HG02642 (cell line): ENCODE measurements around the gene PADI1.

Experiments
- ATAC-seq: cut with Tn5 transposase; IDR thresholded peaks from one replicate; pipeline ENCODE4 v1.9.1; 2021; ENCODE audit warnings: mild to moderate bottlenecking; ENCODE audit not compliant: unreplicated experiment, poor library complexity

PADI1 gene

GRCh38 chr1:17195731-17196130 lies 9.2 kb upstream of the PADI1 start:
- ATAC-seq: no peak

DNA sequence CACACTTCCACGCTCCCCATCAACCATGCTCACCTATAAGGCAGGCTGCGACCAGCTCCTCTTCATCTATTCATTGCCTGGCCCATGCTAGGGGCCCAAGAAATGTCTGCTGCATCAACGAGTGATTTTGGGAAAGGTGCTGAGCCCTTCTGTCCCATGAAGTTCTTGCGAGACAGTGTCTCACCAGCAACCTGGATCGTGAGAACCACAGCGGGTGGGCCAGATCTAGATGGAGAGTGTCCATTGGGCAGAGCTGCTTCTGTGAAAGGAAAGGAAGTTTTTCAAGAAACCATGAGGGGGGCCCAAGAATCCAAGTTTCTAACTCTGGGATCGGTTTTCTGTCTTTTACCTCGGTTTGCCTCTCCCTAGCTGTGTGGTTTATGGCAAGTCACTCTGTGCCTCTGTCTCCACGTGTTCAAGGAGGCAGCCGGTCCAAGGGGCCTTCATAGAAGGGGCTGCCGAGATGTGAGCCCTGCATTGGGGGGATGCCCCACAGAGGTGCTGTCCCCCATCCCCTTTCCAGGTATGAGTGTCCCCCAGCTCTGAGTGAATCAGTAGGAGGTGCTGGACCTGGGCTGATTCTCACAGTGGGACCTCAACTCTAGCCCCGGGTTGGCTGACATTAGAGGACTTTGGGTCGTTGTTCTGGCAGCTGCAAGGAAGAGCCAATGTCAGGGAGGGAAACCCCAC lies 8.3 kb upstream of the PADI1 start:
- ATAC-seq: no peak

DNA sequence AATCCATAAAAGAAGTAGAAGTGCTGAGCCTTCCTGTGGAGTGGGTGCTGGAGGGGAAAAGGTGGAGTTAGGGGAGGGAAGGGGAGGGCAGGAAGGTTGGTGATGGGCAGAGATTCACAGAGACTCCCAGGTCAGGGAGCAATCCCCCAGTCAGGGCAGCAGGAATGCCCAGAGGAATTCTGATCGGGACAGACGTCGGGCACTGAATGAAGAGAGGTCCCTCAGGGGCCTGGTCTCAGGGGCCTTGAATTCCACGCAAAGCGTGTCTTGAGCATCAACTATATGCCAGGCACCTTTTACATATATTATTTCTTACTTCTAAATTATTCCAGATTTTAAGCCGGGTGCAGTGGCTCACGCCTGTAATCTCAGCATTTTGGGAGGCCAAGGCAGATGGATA lies 7.2 kb upstream of the PADI1 start:
- no peak for ATAC-seq

- ATAC-seq: no peak
Observed at GRCh38 chr1:17198476-17199258, 6.3 kb upstream of the PADI1 start.

- ATAC-seq: no peak
Observed at GRCh38 chr1:17199267-17200044, 5.5 kb upstream of the PADI1 start.

- no peak for ATAC-seq
Observed at GRCh38 chr1:17200246-17200645, 4.7 kb upstream of the PADI1 start.

DNA sequence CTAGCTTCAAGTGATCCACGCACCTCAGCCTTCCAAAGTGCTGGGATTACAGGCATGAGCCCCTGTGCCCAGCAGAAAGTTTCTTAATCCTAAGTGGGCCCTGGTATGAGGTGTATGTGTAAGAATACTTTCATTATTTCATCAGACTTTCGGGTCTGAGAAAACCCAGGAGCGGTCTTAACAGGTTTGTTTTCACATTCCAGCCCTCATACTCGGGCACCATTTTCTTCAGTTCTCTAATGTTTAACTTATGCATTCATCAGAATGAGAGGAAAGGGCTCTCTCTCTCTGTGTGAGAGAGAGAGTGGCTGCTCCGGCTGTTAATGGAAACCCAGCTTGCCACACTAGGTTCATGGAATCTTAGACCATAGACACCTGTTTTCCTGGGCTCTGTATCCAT lies 4.2 kb upstream of the PADI1 start:
- no peak for ATAC-seq

- ATAC-seq: no peak
Observed at GRCh38 chr1:17201201-17202021, 3.5 kb upstream of the PADI1 start.

GRCh38 chr1:17205652-17206051 lies 724 bp downstream of the PADI1 start:
- ATAC-seq: no peak

GRCh38 chr1:17206196-17206595 lies 1.3 kb downstream of the PADI1 start:
- no peak for ATAC-seq

DNA sequence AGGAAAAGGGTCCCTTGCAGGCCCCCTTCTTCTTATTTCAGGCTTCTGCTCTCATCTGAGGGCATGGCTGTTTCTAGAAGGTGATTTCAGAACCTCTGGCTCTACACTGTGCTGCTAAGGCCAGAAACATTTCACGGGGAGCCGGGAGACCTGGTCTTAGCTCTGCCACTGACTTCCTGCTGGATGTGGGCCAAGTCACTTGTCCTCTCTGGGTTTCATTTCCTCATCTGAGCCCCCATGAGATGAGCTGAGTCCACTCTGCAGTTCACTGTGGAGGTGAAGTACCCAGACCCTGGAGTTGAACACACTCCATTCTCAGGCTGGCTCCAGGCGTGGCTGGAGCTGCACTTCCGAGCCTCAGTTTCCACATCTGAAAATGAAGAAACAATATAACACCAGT lies 2.1 kb downstream of the PADI1 start:
- no peak for ATAC-seq

- no peak for ATAC-seq
Observed at GRCh38 chr1:17207540-17207939, 2.6 kb downstream of the PADI1 start.

DNA sequence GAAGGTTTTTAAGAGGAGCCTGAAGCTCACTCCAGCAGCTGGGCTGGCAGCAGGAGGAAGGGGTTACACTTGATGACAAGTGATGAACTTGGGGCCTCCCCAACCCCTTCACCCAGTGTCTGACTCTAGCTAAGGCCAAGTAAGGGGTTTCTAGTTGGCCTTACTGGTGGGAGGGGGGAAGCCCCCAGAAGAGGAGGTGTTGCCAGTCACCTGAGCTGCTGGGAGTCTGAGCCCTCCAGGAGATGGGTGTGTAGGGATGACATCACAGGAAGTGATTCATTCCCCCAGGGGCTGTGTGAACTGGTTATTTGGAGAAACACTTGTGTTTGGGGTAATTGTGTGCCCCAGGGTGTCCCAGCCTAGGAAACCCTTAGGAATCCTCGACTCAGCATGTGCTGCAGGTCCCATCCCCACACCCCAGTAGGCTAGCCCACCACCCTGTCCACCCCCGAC lies 3.1 kb downstream of the PADI1 start:
- ATAC-seq: no peak

- no peak for ATAC-seq
Observed at GRCh38 chr1:17208546-17208945, 3.6 kb downstream of the PADI1 start.

DNA sequence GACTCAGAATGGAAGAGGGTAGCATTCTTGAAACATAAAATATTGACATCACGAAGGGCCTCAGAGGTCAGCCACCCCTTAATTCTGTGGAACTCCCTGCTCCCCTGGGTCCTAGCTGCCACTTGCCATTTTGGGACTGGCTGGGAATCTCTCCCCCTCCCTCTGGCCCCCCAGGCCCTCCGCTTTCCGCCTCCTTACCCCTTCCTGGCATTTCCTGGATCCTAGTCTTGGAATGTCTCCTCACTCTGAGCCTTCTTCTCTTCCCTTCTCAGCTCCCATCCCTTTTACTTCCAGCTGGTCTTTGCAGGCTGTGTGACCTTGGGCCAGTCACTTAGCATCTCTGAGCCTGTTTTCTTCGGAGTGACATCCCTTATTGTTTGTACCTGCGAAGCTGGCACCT lies 4.5 kb downstream of the PADI1 start:
- no peak for ATAC-seq

GRCh38 chr1:17210176-17210575 lies 5.2 kb downstream of the PADI1 start:
- ATAC-seq: no peak

GRCh38 chr1:17211377-17211776 lies 6.4 kb downstream of the PADI1 start:
- no peak for ATAC-seq

DNA sequence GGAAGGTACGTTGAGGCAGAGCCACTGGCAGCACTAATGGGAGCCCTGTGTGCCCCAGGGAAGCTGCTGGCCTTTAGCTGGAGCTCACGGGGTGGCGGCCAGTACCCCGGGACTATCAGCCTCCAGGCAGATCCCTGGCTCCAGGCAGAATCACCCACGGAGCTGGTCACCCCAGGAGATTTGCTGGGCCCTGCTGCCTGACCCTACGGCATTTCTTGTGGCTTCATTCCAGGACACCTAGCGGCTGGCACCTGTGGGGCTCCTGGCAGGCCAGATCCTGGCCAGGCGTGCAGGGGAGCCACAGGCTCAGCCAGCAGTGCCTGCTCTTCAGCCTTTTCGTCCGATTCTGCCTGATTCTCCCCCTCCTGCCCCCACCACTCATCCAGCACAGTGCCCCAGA lies 7.1 kb downstream of the PADI1 start:
- no peak for ATAC-seq

- ATAC-seq: no peak
Observed at GRCh38 chr1:17212487-17213121, 7.7 kb downstream of the PADI1 start.
